H9 (cell line): ENCODE data around the gene MOBP. TPM values are rescaled to one million over a fixed set of nuclear protein-coding genes. Genes with fewer than 3 reads are reported as not detected.

Experiments
- DNase-seq: peaks from one replicate; pipeline ENCODE4 v3.0.0-alpha.2; 2017
- H2AFZ ChIP-seq: one replicate; pipeline ENCODE4 v1.6.1; 2013; ENCODE audit warnings: mild to moderate bottlenecking, low read length, control low read depth, moderate library complexity
- H2AK5ac ChIP-seq: 2 replicates; pipeline ENCODE4 v1.6.1; 2013; ENCODE audit warnings: low read length, control low read depth, mixed read lengths; ENCODE audit not compliant: insufficient read length
- H2BK120ac ChIP-seq: one replicate; pipeline ENCODE4 v1.6.1; 2013; ENCODE audit warnings: low read depth, mild to moderate bottlenecking, low read length, control low read depth, inconsistent platforms; ENCODE audit not compliant: poor library complexity, severe bottlenecking
- H2BK12ac ChIP-seq: 2 replicates; pipeline ENCODE4 v1.6.1; 2013; ENCODE audit warnings: low read length, control low read depth, mixed read lengths, low read depth; ENCODE audit not compliant: insufficient read length
- H2BK15ac ChIP-seq: 2 replicates; pipeline ENCODE4 v1.6.1; 2013; ENCODE audit warnings: low read depth, low read length, control low read depth
- H2BK20ac ChIP-seq: one replicate; pipeline ENCODE4 v1.6.1; 2013; ENCODE audit warnings: low read depth, mild to moderate bottlenecking, low read length, control low read depth, inconsistent platforms; ENCODE audit not compliant: poor library complexity, severe bottlenecking
- H2BK5ac ChIP-seq: 2 replicates; pipeline ENCODE4 v1.6.1; 2013; ENCODE audit warnings: low read length, control low read depth, mixed read lengths; ENCODE audit not compliant: insufficient read length
- H3K14ac ChIP-seq: 2 replicates; pipeline ENCODE4 v1.6.1; 2013; ENCODE audit warnings: low read length, control low read depth; ENCODE audit not compliant: insufficient read depth
- H3K18ac ChIP-seq: 2 replicates; pipeline ENCODE4 v1.6.1; 2013; ENCODE audit warnings: low read depth, mild to moderate bottlenecking, mixed read lengths, low read length, control low read depth; ENCODE audit not compliant: insufficient read length
- H3K23ac ChIP-seq: 2 replicates; pipeline ENCODE4 v1.6.1; 2013; ENCODE audit warnings: low read length, control low read depth, mixed read lengths, low read depth; ENCODE audit not compliant: insufficient read length
- H3K23me2 ChIP-seq: 2 replicates; pipeline ENCODE4 v1.6.1; 2013; ENCODE audit warnings: low read depth, mild to moderate bottlenecking, mixed read lengths, low read length, control low read depth; ENCODE audit not compliant: insufficient read length, poor library complexity, severe bottlenecking
- H3K27ac ChIP-seq: 2 replicates; pipeline ENCODE4 v1.5.1; 2013; ENCODE audit warnings: low read length, control low read depth, mixed read lengths, low read depth; ENCODE audit not compliant: insufficient read length
- H3K27me3 ChIP-seq: 2 replicates; pipeline ENCODE4 v1.6.1; 2013; ENCODE audit warnings: low read length, control low read depth, inconsistent platforms; ENCODE audit not compliant: insufficient read depth
- H3K4ac ChIP-seq: 2 replicates; pipeline ENCODE4 v1.6.1; 2013; ENCODE audit warnings: low read depth, mild to moderate bottlenecking, control low read depth, inconsistent platforms, low read length, moderate library complexity
- H3K4me1 ChIP-seq: 2 replicates; pipeline ENCODE4 v1.6.1; 2013; ENCODE audit warnings: low read length, control low read depth, inconsistent platforms; ENCODE audit not compliant: insufficient read depth
- H3K4me2 ChIP-seq: 2 replicates; pipeline ENCODE4 v1.6.1; 2013; ENCODE audit warnings: low read length, control low read depth, mixed read lengths; ENCODE audit not compliant: insufficient read length, insufficient read depth
- H3K56ac ChIP-seq: 2 replicates; pipeline ENCODE4 v1.6.1; 2013; ENCODE audit warnings: low read depth, mild to moderate bottlenecking, mixed read lengths, low read length, control low read depth; ENCODE audit not compliant: insufficient read length
- H3K79me1 ChIP-seq: 2 replicates; pipeline ENCODE4 v1.6.1; 2013; ENCODE audit warnings: low read depth, mild to moderate bottlenecking, moderate library complexity, low read length, control low read depth, inconsistent platforms; ENCODE audit not compliant: insufficient read depth, poor library complexity, severe bottlenecking
- H3K79me2 ChIP-seq: 2 replicates; pipeline ENCODE4 v1.6.1; 2013; ENCODE audit warnings: low read length, control low read depth, inconsistent platforms; ENCODE audit not compliant: insufficient read depth
- H3K9ac ChIP-seq: 2 replicates; pipeline ENCODE4 v1.6.1; 2013; ENCODE audit warnings: low read length, control low read depth, mixed read lengths; ENCODE audit not compliant: insufficient read length; ENCODE audit errors: extremely low read depth
- H3K9me3 ChIP-seq: one replicate; pipeline ENCODE4 v1.6.1; 2013; ENCODE audit warnings: low read depth, low read length, inconsistent platforms; ENCODE audit not compliant: control insufficient read depth
- H3T11ph ChIP-seq: one replicate; pipeline ENCODE4 v1.6.1; 2013; ENCODE audit warnings: mild to moderate bottlenecking, low read length, control low read depth, inconsistent platforms
- H4K20me1 ChIP-seq: one replicate; pipeline ENCODE4 v1.6.1; 2013; ENCODE audit not compliant: control insufficient read depth, insufficient read length, insufficient read depth
- H4K5ac ChIP-seq: 2 replicates; pipeline ENCODE4 v1.6.1; 2013; ENCODE audit warnings: low read depth, mild to moderate bottlenecking, mixed read lengths, low read length, control low read depth; ENCODE audit not compliant: insufficient read length
- H4K8ac ChIP-seq: replicated peaks from 2 replicates; pipeline ENCODE4 v1.6.1; 2013; ENCODE audit warnings: low read length, control low read depth, mixed read lengths, low read depth; ENCODE audit not compliant: insufficient read length
- H4K91ac ChIP-seq: 2 replicates; pipeline ENCODE4 v1.6.1; 2013; ENCODE audit warnings: low read depth, mild to moderate bottlenecking, moderate library complexity, mixed read lengths, low read length, control low read depth; ENCODE audit not compliant: insufficient read length
- H3K27ac Mint-ChIP-seq, 3 experiments: 2 replicates in 2 of 3; 3 replicates in 1 of 3; pipeline ENCODE4 v1.8.0; 2020 to 2021; ENCODE audit warnings: mixed read lengths in 3 of 3, mild to moderate bottlenecking in 1 of 3, moderate library complexity in 1 of 3
- H3K27me3 Mint-ChIP-seq: 2 replicates; pipeline ENCODE4 v1.8.0; 2021; ENCODE audit warnings: low read depth, mild to moderate bottlenecking, moderate library complexity, mixed read lengths
- H3K36me3 Mint-ChIP-seq, 3 experiments: 2 replicates in 2 of 3; 3 replicates in 1 of 3; pipeline ENCODE4 v1.8.0; 2020 to 2021; ENCODE audit warnings: low read depth in 3 of 3, mixed read lengths in 3 of 3; ENCODE audit not compliant: insufficient read depth in 1 of 3
- H3K4me1 Mint-ChIP-seq, 2 experiments: 2 replicates each; pipeline ENCODE4 v1.8.0; 2020; ENCODE audit warnings: mixed read lengths in 2 of 2
- H3K4me3 Mint-ChIP-seq, 2 experiments: 2 replicates in 1 of 2; 3 replicates in 1 of 2; pipeline ENCODE4 v1.8.0; 2020 to 2021; ENCODE audit warnings: mild to moderate bottlenecking in 2 of 2, mixed read lengths in 2 of 2, moderate library complexity in 1 of 2
- H3K9me3 Mint-ChIP-seq, 2 experiments: 2 replicates in 1 of 2; 3 replicates in 1 of 2; pipeline ENCODE4 v1.8.0; 2020; ENCODE audit warnings: mild to moderate bottlenecking in 2 of 2, mixed read lengths in 2 of 2, moderate library complexity in 1 of 2
- CTCF ChIP-seq: fragments of 200-600 bp; sonication (generic); conservative IDR thresholded peaks from 3 replicates; pipeline ENCODE4 v1.8.0; 2021; ENCODE audit warnings: antibody characterized with exemption, mild to moderate bottlenecking
- WGBS: extraction: QIAGEN DNeasy Blood & Tissue Kit; methylation state at CpG from one replicate; pipeline ENCODE4 v1.1.7; 2013; ENCODE audit warnings: missing lambda C conversion rate, low lambda C conversion rate, mixed read lengths; ENCODE audit not compliant: insufficient read length; ENCODE audit errors: extremely low coverage; 5-methylcytosine and 5-hydroxymethylcytosine counted together
- total RNA-seq: library from RNA; stranded (reverse); gene quantifications from 2 replicates; pipeline ENCODE4 v1.2.1, GENCODE V29; 2021

MOBP gene
- total RNA-seq, 1 experiment from 2014 or later: not detected

GRCh38 chr3:39529577-39529976 lies 62.1 kb downstream of the MOBP start:
- no peak overlapping the region for H3K27ac ChIP-seq
- Mint-ChIP-seq H3K9me3 (peaks cover 8 to 9% of the 10 kb centered on the region in 2 experiments), H3K36me3 (peaks cover 2 to 6% (median 5%) of the 10 kb centered on the region in 3 experiments; a peak in 4 of 7 replicates), H3K4me1 (peaks cover 0 to 8% of the 10 kb centered on the region in 2 experiments; a peak in 2 of 4 replicates), H3K4me3 (no peak overlapping the region), H3K27me3 (peaks cover 1% of the 10 kb centered on the region; the same call in 1 of the 2 replicates), H3K27ac (no peak overlapping the region; a peak in 1 of 7 replicates)
- no peaks in the 10 kb centered on the region for H3K79me2 ChIP-seq
- no peak overlapping the region for H2BK15ac ChIP-seq
- no peak overlapping the region for H2BK20ac ChIP-seq
- no peaks in the 10 kb centered on the region for H3K27me3 ChIP-seq
- no peaks in the 10 kb centered on the region for H3K9me3 ChIP-seq
- H4K8ac ChIP-seq: no peak overlapping the region
- H2AFZ ChIP-seq: no peak overlapping the region
- no peaks in the 10 kb centered on the region for H3K79me1 ChIP-seq
- no peak overlapping the region for H2BK5ac ChIP-seq
- no peak overlapping the region for H4K5ac ChIP-seq
- H4K91ac ChIP-seq: no peak overlapping the region
- no peak overlapping the region for H3K4me2 ChIP-seq
- no peak overlapping the region for H3K18ac ChIP-seq
- DNase-seq: no peak
- H3K23me2 ChIP-seq: no peaks in the 10 kb centered on the region
- no peak overlapping the region for H2BK12ac ChIP-seq
- H3K56ac ChIP-seq: no peak overlapping the region
- H3K4ac ChIP-seq: no peak overlapping the region
- no peak for TF ChIP-seq CTCF
- no peak overlapping the region for H3K23ac ChIP-seq
- no peak overlapping the region; the same call in 1 of the 2 replicates for H3K14ac ChIP-seq
- H3K9ac ChIP-seq: no peak overlapping the region
- WGBS: no CpG with 5 or more reads among the region's 9 CpGs
- H4K20me1 ChIP-seq: no peaks in the 10 kb centered on the region
- H3K4me1 ChIP-seq: peaks cover under 1% of the 10 kb centered on the region; the same call in 1 of the 2 replicates
- H2BK120ac ChIP-seq: no peak overlapping the region
- H3T11ph ChIP-seq: no peak overlapping the region
- no peak overlapping the region for H2AK5ac ChIP-seq
